Testis (tissue), 3 donors: Measurements from ENCODE around the gene CFAP46. TPM values are rescaled to one million over a fixed set of nuclear protein-coding genes. Genes with fewer than 3 reads are reported as not detected.

ENCODE experiments used
- DNase-seq: peaks from one replicate; pipeline ENCODE4 v3.0.0-alpha.2; 2019
- H3K27ac ChIP-seq, 2 donors: fragments of 200-600 bp; sonication (generic); one replicate each; pipeline ENCODE4 v1.5.1; 2019
- H3K27me3 ChIP-seq: fragments of 200-600 bp; sonication (generic); one replicate; pipeline ENCODE4 v1.5.1; 2019
- H3K36me3 ChIP-seq: fragments of 200-600 bp; sonication (generic); one replicate; pipeline ENCODE4 v1.5.1; 2017; ENCODE audit warnings: low read depth; ENCODE audit errors: missing control alignments
- H3K4me1 ChIP-seq: fragments of 200-600 bp; sonication (generic); one replicate; pipeline ENCODE4 v1.5.1; 2019
- H3K4me3 ChIP-seq, 2 donors: fragments of 200-600 bp; sonication (generic); one replicate each; pipeline ENCODE4 v1.5.1; 2017 to 2019
- H3K9me3 ChIP-seq: fragments of 200-600 bp; sonication (generic); one replicate; pipeline ENCODE4 v1.5.1; 2017
- POLR2A ChIP-seq: fragments of 450-650 bp; IDR thresholded peaks from one replicate; pipeline ENCODE4 v1.6.1; 2017; ENCODE audit warnings: antibody characterized with exemption, mild to moderate bottlenecking, moderate library complexity
- WGBS, 2 donors: methylation state at CpG; one replicate each; pipeline ENCODE4 v1.1.5; 2018; 5-methylcytosine and 5-hydroxymethylcytosine counted together
- intact Hi-C: fragments of 100-400 bp; cut with DNase I; formaldehyde crosslinking; loops from one replicate; pipeline ENCODE4 v1.15.1; 2023; ENCODE audit warnings: low total_unique reads
- polyA plus RNA-seq: library from polyadenylated mRNA; stranded (reverse); fragments of 350-450 nt; fragmentation: Illumina TruSeq; extraction: RNeasy Lipid Tissue Mini Kit (QIAGEN cat#74804); gene quantifications from one replicate; pipeline ENCODE4 v1.2.3, GENCODE V29; 2014; ENCODE audit warnings: low read depth, low replicate concordance; ENCODE audit not compliant: insufficient read depth
- total RNA-seq, 2 donors: library from RNA; depleted of rRNA; stranded (reverse); fragments of >200 nt; gene quantifications; one replicate each; pipeline ENCODE4 v1.2.3, GENCODE V29; 2016
- TF ChIP-seq, protein P1 (sequence below), 3 experiments: fragments of 450-650 bp in 2 of 3; fragments of 200-600 bp in 1 of 3; sonication (generic) in 1 of 3; IDR thresholded peaks; one replicate each; pipeline ENCODE4 v1.5.1; 2016 to 2019; ENCODE audit warnings: antibody characterized with exemption in 3 of 3, mild to moderate bottlenecking in 2 of 3, moderate library complexity in 1 of 3

Gene CFAP46
- total and polyA plus RNA-seq, 3 donors from 2014 or later: 36.0 to 67.6 (median 59.0) TPM

GRCh38 chr10:132762267-132762666, 180.1 kb downstream of the CFAP46 start:
- Histone ChIP-seq H3K27ac (no peak overlapping the region), H3K9me3 (no peaks in the 10 kb centered on the region), H3K27me3 (no peaks in the 10 kb centered on the region), H3K36me3 (no peaks in the 10 kb centered on the region), H3K4me3 (no peak overlapping the region), H3K4me1 (no peaks in the 10 kb centered on the region)
- 89% methylated on average over 6 of the region's 6 CpGs for WGBS, 2 donors
- no peak for DNase-seq
- intact Hi-C loops: no loop called here
- TF ChIP-seq, protein P1, sequence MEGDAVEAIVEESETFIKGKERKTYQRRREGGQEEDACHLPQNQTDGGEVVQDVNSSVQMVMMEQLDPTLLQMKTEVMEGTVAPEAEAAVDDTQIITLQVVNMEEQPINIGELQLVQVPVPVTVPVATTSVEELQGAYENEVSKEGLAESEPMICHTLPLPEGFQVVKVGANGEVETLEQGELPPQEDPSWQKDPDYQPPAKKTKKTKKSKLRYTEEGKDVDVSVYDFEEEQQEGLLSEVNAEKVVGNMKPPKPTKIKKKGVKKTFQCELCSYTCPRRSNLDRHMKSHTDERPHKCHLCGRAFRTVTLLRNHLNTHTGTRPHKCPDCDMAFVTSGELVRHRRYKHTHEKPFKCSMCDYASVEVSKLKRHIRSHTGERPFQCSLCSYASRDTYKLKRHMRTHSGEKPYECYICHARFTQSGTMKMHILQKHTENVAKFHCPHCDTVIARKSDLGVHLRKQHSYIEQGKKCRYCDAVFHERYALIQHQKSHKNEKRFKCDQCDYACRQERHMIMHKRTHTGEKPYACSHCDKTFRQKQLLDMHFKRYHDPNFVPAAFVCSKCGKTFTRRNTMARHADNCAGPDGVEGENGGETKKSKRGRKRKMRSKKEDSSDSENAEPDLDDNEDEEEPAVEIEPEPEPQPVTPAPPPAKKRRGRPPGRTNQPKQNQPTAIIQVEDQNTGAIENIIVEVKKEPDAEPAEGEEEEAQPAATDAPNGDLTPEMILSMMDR (IDR thresholded peaks at IDR 0.05): no peak
- TF ChIP-seq POLR2A: no peak

GRCh38 chr10:132761395-132762060, 180.8 kb downstream of the CFAP46 start:
- 93 to 95% methylated on average over 11 of the region's 11 CpGs for WGBS, 2 donors
- no peaks in the 10 kb centered on the region for H3K9me3 ChIP-seq
- no peaks in the 10 kb centered on the region for H3K4me1 ChIP-seq
- no peaks in the 10 kb centered on the region for H3K36me3 ChIP-seq
- H3K27me3 ChIP-seq: no peaks in the 10 kb centered on the region
- no peak overlapping the region for H3K4me3 ChIP-seq
- intact Hi-C loops: no loop called here
- TF ChIP-seq POLR2A: no peak
- TF ChIP-seq, protein P1 (IDR thresholded peaks at IDR 0.05): no peak
- H3K27ac ChIP-seq: no peak overlapping the region
- DNase-seq: no peak

GRCh38 chr10:132758865-132759264, 183.5 kb downstream of the CFAP46 start:
- H3K4me1 ChIP-seq: no peaks in the 10 kb centered on the region
- H3K4me3 ChIP-seq: no peak overlapping the region
- TF ChIP-seq POLR2A: no peak
- TF ChIP-seq, protein P1 (IDR thresholded peaks at IDR 0.05): no peak
- H3K36me3 ChIP-seq: no peaks in the 10 kb centered on the region
- intact Hi-C loops: no loop called here
- 94% methylated on average over 12 to 14 of the region's 14 CpGs for WGBS, 2 donors
- H3K27me3 ChIP-seq: no peaks in the 10 kb centered on the region
- DNase-seq: no peak
- H3K9me3 ChIP-seq: no peaks in the 10 kb centered on the region
- no peak overlapping the region for H3K27ac ChIP-seq

Other genes with a start within 250 kb of the CFAP46 start
- 10 to 100 TPM in 1 of 2 donors, 1 to 10 TPM in 1; 8.9 to 20.1 TPM for gene NKX6-2, start 156.4 kb downstream of the CFAP46 start, total RNA-seq
- gene NKX6-2, start 156.4 kb downstream of the CFAP46 start, polyA plus RNA-seq: 2.0 TPM
- 1 to 10 TPM; 1.1 to 1.4 TPM for gene ADGRA1, start 145.4 kb upstream of the CFAP46 start, total RNA-seq
- gene ADGRA1, start 145.4 kb upstream of the CFAP46 start, polyA plus RNA-seq: 0.95 TPM
- gene KNDC1, start 217.6 kb upstream of the CFAP46 start, total RNA-seq: 10 to 100 TPM; 13.3 to 19.8 TPM
- 4.2 TPM for gene KNDC1, start 217.6 kb upstream of the CFAP46 start, polyA plus RNA-seq